ENCODE measurements around the gene ADRA2A. TPM values are rescaled to one million over a fixed set of nuclear protein-coding genes. Genes with fewer than 3 reads are reported as not detected.

ADRA2A gene
- polyA plus RNA-seq, 1 donor (not counting 4 experiments of a cell fraction or from before 2014, with no cell fraction given): not detected

- H2AFZ ChIP-seq (ENCODE audit: control insufficient read depth, low read length): no peak overlapping the region
- H3K9me3 ChIP-seq (ENCODE audit: control insufficient read depth, low read depth, low read length): no peaks in the 10 kb centered on the region
- H3K4me1 ChIP-seq (ENCODE audit: control insufficient read depth, extremely low read depth, insufficient read depth, low read length): no peaks in the 10 kb centered on the region
- no peak overlapping the region for H3K27ac ChIP-seq (ENCODE audit: control insufficient read depth, insufficient read depth, low read length)
- no peak overlapping the region for H3K4me3 ChIP-seq (ENCODE audit: control insufficient read depth in 2 of 3, extremely low read depth in 1 of 3, insufficient read depth in 2 of 3, low read depth in 1 of 3, low read length in 3 of 3)
- no peaks in the 10 kb centered on the region for H4K20me1 ChIP-seq (ENCODE audit: control insufficient read depth, extremely low read depth, insufficient read depth, low read length)
- no peaks in the 10 kb centered on the region for H3K36me3 ChIP-seq (ENCODE audit: control insufficient read depth in 2 of 2, extremely low read depth in 1 of 2, insufficient read depth in 2 of 2, low read length in 2 of 2)
- dilution Hi-C loops (cut with MboI; ENCODE audit: extremely low pct_ligation_motif_present, low sequenced_read_pairs): no loop called here
- no peak overlapping the region for H3K4me2 ChIP-seq (ENCODE audit: control insufficient read depth, extremely low read depth, insufficient read depth, low read depth, low read length)
- no peaks in the 10 kb centered on the region for H3K79me2 ChIP-seq (ENCODE audit: control insufficient read depth, insufficient read depth, low read length)
- H3K27me3 ChIP-seq (ENCODE audit: control insufficient read depth, extremely low read depth, insufficient read depth, low read length): no peaks in the 10 kb centered on the region
- TF ChIP-seq EZH2 (IDR thresholded peaks at IDR 0.05; ENCODE audit: low read length) (no peak), CTCF (optimal IDR thresholded peaks at IDR 0.05 in 1 of 3, IDR thresholded peaks at IDR 0.05 in 1 of 3, conservative IDR thresholded peaks at IDR 0.05 in 1 of 3; ENCODE audit: extremely low read depth in 1 of 3, insufficient read depth in 2 of 3, low read length in 3 of 3) (no peak)
- DNase-seq (ENCODE audit: low read depth, low spot score) (no peak), FAIRE-seq (no peak)
- H3K9me1 ChIP-seq (ENCODE audit: control insufficient read depth, extremely low read depth, insufficient read depth, low read length): no peaks in the 10 kb centered on the region
- no peak overlapping the region for H3K9ac ChIP-seq (ENCODE audit: control insufficient read depth, extremely low read depth, insufficient read depth, low read length)
Measured at GRCh38 chr10:111125102-111125501, 48.3 kb downstream of the ADRA2A start.

DNA sequence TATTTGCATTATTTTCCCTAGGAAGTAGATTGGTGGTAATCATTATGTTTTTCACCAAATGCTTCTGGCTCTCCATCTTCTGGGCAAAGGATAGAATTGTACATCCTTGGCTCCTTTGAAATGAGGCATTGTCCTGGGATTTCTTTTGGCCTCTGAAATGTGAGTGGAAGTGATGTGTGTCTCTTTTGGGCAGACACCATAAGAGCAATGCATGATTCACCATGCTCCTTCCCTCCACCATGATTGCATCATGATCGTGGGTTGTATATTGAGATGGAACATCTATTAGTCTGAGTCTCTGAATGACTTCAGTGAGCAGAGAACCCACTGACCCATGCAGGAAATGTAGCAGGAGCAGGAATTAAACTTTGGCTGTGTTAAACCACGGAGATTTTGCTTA is 49.2 kb downstream of the ADRA2A start:
- dilution Hi-C loops (cut with MboI; ENCODE audit: extremely low pct_ligation_motif_present, low sequenced_read_pairs): no loop called here

More for the DNA sequence above, 49.2 kb downstream of the ADRA2A start:
- H3K9me3 ChIP-seq (ENCODE audit: control insufficient read depth, low read depth, low read length): no peaks in the 10 kb centered on the region
- DNase-seq (ENCODE audit: low read depth, low spot score): no peak
- H3K36me3 ChIP-seq (ENCODE audit: control insufficient read depth in 2 of 2, extremely low read depth in 1 of 2, insufficient read depth in 2 of 2, low read length in 2 of 2): no peaks in the 10 kb centered on the region
- H3K27ac ChIP-seq (ENCODE audit: control insufficient read depth, insufficient read depth, low read length): no peak overlapping the region
- TF ChIP-seq CTCF (optimal IDR thresholded peaks at IDR 0.05 in 1 of 3, IDR thresholded peaks at IDR 0.05 in 1 of 3, conservative IDR thresholded peaks at IDR 0.05 in 1 of 3; ENCODE audit: extremely low read depth in 1 of 3, insufficient read depth in 2 of 3, low read length in 3 of 3) (no peak), EZH2 (IDR thresholded peaks at IDR 0.05; ENCODE audit: low read length) (no peak)
- H4K20me1 ChIP-seq (ENCODE audit: control insufficient read depth, extremely low read depth, insufficient read depth, low read length): no peaks in the 10 kb centered on the region
- H3K9me1 ChIP-seq (ENCODE audit: control insufficient read depth, extremely low read depth, insufficient read depth, low read length): no peaks in the 10 kb centered on the region
- no peak overlapping the region for H3K4me2 ChIP-seq (ENCODE audit: control insufficient read depth, extremely low read depth, insufficient read depth, low read depth, low read length)
- no peaks in the 10 kb centered on the region for H3K79me2 ChIP-seq (ENCODE audit: control insufficient read depth, insufficient read depth, low read length)
- FAIRE-seq: no peak
- no peak overlapping the region for H2AFZ ChIP-seq (ENCODE audit: control insufficient read depth, low read length)
- H3K4me1 ChIP-seq (ENCODE audit: control insufficient read depth, extremely low read depth, insufficient read depth, low read length): no peaks in the 10 kb centered on the region
- no peak overlapping the region for H3K4me3 ChIP-seq (ENCODE audit: control insufficient read depth in 2 of 3, extremely low read depth in 1 of 3, insufficient read depth in 2 of 3, low read depth in 1 of 3, low read length in 3 of 3)
- no peaks in the 10 kb centered on the region for H3K27me3 ChIP-seq (ENCODE audit: control insufficient read depth, extremely low read depth, insufficient read depth, low read length)
- no peak overlapping the region for H3K9ac ChIP-seq (ENCODE audit: control insufficient read depth, extremely low read depth, insufficient read depth, low read length)
